GM18909 (cell line): Measurements from ENCODE around the gene CCDC40.
"Not testable (repeated sequence)": the region's sequence is repeated elsewhere in the genome, so short reads cannot be mapped to it uniquely, and the experiment has no call there.

ENCODE experiments used
- ATAC-seq: cut with Tn5 transposase; IDR thresholded peaks from one replicate; pipeline ENCODE4 v1.9.1; 2021; ENCODE audit warnings: mild to moderate bottlenecking; ENCODE audit not compliant: unreplicated experiment, poor library complexity

CCDC40 gene, protein sequence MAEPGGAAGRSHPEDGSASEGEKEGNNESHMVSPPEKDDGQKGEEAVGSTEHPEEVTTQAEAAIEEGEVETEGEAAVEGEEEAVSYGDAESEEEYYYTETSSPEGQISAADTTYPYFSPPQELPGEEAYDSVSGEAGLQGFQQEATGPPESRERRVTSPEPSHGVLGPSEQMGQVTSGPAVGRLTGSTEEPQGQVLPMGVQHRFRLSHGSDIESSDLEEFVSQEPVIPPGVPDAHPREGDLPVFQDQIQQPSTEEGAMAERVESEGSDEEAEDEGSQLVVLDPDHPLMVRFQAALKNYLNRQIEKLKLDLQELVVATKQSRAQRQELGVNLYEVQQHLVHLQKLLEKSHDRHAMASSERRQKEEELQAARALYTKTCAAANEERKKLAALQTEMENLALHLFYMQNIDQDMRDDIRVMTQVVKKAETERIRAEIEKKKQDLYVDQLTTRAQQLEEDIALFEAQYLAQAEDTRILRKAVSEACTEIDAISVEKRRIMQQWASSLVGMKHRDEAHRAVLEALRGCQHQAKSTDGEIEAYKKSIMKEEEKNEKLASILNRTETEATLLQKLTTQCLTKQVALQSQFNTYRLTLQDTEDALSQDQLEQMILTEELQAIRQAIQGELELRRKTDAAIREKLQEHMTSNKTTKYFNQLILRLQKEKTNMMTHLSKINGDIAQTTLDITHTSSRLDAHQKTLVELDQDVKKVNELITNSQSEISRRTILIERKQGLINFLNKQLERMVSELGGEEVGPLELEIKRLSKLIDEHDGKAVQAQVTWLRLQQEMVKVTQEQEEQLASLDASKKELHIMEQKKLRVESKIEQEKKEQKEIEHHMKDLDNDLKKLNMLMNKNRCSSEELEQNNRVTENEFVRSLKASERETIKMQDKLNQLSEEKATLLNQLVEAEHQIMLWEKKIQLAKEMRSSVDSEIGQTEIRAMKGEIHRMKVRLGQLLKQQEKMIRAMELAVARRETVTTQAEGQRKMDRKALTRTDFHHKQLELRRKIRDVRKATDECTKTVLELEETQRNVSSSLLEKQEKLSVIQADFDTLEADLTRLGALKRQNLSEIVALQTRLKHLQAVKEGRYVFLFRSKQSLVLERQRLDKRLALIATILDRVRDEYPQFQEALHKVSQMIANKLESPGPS

DNA sequence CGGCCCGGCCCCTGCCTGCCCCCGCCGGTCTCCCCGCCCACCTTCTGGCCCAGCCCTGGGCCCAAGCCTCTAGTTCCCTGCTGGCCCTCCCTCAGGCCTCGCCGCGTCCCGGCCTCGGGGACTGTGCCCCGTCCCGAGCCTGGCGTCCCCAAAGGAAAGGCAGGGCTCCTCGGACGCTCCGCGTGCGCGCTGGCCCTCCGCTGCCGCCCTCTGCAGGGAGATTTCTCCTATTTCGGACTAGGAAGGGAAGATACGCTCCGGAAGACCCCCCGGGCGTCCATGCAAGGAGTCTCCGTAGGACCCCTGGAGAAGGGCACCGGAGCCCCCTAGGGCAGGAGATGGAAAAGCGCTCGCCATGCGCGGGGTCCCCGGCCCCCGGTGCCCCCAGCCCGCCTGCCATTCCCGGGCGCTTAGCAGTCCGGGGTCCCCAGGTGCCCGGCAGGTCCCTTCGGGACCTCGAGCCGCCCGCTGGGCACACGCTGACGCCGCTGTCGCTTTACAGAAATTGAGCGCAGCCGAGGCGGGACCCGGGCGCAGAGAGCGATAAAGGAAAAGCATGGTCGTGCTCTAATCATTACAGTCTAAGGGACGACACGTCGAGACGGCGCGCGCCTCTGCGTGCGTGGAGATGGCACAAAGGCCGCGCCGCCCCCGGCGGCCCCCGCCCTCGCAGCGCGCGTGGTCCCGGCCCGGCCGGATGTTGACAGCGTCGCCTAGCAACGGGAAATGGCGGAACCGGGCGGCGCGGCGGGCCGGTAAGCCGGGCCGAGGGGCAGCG, at the start of gene CCDC40:
CCDC40 (plus strand) TSS at position 706 of the 778 bp plus-strand sequence; CDS start at position 727, 21 bp downstream.
- peak; percentile 47 for ATAC-seq

DNA sequence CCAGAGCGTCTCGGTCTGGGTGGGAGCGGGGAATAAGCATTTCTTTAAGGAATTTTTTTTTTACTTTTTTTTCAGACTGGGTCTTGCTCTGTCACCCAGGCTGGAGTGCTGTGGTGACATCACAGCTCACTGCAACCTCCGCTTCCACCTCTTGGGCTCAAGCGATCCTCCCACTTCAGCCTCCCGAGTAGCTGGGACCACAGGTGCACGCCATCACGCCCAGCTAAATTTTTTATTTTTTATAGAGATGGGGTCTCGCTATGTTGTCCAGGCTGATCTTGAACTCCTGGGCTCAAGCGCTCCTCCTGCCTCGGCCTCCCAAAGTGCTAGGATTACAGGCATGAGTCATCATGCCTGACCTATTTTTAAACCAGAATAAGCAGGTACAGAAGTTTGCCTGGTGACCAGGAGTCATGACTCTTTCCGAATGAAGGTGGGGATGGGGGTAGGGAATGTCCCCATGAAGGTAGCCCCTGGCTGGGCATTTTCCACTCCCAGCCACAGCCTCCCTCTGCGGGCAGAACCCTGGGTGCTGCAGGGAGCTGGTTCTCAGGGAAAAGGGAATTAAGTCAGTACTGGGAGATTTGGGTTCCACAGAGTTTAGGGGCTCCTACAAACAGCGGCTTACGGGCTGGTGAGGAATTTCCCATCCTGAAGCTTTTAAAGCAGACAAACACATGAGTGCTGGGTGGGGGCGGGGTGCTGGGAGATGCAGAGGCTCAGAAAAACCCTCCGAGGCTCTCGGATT, 49.1 kb upstream of the CCDC40 start:
- no peak for ATAC-seq

DNA sequence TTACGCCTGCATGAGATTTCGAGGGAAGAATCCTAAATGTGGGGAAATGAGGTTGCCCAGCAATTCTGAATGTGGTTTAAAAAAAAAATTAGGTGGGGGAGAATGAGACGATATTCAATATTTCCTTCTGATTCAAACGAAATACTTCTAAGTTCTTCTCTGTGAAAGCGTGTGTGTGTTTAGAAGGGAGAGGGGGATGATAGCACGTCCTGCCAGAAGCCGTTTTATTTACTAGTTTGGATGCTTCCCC, 48.6 kb upstream of the CCDC40 start:
- no peak for ATAC-seq

DNA sequence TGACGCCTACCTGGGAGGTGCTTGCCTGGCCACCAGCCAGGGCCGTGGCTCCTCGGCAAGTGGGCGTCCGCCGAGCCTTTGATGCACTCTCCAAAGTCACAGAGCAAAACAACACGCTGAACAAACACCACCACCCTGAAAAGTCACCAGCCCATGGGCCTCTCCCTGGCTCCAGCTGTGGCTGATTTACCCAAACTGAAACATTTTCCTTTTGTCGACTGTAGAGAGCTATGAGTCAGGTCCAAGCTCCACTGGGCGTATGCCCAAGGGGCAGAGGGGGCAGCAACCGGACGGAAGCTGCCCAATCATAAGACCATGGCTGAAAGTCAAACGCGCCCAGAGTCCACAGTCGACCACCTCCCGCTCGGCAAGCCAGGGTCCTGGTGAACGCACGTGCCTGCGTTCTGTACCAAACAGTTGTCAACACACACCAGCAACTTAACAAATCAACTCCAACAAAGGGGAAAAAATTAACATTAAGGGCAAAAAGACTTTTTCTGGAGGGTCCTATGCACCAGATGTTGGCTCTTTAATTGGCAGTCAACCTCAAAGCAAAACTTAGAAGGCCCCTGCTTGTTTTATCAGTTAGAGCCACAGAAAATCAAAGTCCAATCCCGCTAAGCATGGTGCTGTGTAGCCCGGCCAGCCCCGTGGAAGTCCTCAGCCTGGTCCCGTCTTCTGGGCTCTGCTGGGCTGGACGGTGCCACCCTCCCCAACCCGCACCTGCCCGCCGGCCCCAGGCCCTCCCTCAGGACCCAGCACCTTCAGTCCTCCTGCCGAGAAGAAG, 48.1 kb upstream of the CCDC40 start:
- ATAC-seq, result no peak

DNA sequence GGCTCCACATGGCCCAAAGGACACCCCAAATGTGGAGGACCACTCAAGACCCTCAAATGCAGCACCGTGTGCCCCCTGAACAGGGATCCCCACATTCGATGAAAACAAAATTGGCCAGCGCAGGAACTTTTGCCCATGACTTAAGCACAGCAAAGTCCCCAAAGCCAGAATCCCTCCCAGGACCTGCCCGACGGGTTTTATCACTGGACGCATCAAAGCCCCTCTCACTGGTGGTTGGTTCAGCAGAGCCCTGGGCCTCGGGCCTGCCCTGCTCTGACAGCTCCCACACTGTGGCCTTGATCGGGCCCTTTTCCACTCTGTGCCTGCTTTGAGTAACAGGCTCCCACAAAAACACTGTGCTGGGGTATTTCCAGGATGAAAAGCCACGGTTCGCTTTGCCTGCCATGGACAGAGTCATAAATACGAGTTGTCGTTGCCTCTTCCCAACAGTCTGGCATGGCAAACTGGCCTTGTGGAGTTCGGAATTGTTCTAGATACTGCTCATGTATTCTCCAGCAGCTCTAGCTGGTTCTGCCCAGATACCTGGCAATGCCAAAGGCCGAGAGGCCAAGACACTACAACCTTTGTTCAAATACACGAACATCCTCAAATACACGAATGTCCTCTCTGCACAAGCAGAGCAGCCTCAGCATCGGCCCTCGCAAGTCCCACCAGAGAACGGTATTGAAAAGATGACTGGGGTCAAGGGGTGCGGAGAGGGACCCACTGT, 47.2 kb upstream of the CCDC40 start:
- ATAC-seq, result no peak

DNA sequence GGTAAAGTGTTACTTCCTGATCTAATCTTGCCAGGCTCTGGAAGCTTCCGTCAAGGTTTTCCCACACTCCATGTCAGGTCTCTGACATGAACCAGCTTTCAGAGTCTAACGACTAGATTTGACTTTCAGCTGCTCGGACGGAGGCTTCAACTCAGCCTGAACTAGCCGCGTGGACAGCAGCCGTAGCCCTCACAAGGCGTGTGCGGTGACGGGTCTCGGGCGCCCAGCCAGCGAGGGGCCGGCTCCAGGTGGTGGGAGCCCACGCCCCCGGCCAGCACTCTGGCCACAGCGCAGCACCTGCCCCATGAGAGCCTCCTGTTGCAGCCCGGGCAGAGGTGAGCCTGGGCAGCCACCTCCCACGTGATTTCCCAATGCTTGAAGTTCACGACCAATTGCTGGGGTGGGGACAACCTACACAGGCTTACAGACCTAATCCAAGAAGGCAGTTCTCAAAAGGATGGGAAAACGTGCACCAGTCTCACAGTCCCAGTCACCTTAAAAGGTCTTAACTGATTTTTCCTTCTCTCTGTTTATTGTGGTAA, 46.3 kb upstream of the CCDC40 start:
- ATAC-seq, result no peak

DNA sequence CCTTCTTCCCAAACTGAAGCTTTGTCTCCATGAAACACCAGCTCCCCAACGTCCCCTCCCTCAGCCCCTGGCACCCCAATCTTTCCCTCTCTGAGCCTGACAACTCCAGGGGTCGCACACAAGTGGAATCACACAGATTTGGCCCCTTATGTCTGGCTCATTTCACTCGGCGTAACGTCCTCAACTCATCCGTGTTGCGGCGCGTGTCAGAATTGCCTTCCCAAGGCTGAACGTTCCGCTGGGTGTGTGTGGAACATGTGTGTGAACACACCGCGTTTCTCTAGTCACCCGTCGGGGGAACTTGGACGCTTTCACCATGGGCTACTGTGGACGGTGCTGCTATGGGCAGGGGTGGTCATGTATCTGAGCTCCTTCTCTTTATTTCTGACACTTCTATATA, 45.7 kb upstream of the CCDC40 start:
- ATAC-seq, result no peak

DNA sequence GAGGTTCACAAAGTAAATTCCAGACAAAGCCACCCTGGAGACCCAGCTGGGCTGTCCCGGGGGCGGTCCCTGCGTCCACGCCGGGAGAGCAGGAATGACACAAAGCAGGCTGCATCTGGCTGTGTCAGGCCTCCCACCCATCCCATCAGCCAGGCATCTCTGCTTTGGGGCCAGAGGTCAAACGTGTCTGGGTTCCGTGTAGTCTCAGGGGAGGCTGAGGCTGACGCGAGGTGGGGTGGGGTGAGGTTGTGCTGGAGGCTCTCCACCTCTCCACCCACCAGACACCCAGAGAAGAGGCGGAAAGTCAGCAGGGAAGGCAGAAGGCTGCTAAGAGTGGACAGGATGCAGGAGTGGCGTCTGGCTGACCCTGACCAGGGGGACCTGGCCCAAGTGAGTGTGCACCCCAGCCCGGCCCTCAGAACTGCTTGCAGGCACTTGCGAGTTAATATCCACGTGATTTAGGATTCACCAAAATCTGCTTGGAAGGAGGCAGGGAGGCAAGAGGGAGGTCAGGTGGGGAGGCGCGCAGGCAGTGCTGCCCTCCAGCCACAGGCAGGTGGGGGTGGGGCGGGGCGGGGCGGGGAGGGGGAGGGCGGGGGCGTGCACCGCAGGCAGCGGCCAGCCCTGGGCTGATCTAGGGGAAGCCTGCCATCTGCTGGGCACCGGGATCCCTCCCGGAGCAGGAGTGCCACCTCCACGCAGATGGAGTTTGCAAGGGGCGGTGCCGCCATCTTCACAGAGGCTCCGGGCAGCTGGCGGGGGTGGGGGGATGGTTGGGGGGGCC, 45.1 kb upstream of the CCDC40 start:
- ATAC-seq, result no peak

DNA sequence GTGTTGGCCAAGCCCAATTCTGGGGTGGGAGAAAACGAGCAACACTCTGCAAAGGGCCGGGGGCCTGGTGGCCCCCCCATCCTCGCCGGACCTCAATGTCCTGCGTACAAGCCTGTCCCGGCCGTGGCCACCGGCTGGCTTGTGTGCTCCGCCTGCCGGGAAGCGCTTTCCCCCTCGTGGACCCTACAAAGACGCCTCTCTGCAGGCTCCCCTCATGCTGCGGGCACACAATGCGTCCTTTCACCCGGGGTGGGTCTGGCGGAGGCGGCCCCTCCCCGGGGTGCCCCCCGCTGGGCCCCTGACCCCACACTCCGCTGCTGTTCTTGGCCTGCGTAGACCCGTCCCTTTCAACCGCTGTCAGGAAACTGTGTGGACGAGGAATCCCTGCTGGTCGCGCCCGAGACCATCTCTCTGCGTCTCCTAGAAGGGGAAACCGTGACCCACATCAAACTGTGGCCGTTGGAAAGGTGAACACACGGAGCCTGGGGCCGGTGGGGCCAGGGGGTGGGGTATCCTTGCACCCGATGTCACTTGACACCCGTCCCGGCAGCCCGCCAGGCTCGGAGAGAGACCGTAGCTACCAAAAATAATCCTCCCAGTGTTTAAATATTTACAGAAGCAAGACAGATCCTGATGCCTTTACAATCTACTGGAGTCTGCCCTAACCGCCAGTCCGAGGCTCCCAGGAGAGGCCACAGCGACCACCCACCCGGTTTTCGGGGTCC, 44.4 kb upstream of the CCDC40 start:
- ATAC-seq, result no peak

DNA sequence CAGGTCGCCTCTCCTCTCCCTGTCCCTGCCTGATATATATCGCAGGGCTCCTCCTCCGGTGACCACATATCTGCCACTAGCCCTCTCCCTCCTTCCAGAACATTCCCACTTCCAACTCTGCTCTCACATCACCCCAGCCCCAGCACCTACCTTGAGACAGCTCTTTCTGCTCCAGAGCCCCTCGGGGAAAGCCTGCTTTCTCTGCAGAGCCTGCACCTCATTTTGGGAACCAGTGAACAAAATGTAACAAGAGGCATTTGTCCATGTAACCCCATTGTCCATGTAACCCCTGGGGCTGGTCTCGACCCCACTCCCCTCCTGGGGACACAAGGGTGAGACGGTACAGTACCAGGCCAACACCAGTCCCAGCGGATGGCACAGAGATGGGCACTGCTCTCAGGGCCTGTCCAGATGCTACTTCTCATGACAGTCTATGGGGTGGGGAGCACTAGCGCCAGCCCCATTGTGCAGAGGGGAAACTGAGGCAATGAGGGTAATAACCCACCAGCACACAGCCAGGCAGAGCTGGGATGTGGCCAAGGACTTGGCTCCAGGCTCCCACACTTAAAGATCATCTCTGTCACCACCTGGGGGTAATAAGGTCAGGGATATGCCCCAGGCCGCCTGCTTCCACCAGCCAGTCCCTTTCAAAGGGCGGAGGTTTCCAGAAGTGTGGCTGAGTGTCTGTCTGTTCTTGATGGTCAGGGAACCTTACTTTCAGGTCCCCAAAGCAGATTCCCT, 43.6 kb upstream of the CCDC40 start:
- ATAC-seq, result no peak

DNA sequence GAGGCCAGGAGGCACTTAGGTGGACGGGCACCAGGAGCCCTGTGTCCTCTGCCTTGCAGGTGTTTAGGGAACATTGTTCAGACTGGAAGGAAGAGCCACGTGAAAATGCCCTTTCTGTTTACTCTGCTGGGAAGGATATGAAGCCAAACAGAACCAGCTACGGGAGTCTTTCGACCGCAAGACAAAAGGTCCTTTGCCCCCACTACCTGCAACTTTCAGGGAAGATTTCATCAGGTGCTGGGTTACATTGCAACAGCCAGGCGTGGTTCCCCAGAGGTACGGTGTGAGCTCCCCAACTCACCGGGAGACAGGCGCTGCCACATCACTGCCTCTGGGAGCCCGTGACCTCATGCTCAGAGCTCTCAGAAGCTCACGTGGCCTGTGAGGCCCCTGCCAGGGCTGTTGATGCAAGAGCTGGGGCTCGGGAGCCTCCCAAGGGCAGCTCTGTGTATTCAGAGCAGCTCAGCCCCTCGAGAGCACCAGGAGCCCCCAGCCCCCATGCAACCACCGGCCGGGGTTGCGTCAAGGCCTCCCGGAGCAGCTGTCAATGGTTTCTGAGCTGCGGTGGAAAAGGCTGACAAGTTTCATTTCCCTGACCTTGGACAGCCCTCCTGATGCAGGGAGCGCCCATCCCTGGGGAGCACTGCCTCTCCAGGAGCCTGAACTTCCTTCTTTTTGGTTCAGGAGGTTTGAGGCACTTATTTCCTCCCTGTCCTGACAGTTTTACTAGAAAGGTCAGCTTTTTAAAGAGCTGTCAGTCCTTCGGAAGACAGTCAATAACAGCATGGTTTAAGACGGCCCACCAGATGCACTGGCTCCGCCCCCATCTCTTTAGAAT, 42.8 kb upstream of the CCDC40 start:
- ATAC-seq, result no peak

DNA sequence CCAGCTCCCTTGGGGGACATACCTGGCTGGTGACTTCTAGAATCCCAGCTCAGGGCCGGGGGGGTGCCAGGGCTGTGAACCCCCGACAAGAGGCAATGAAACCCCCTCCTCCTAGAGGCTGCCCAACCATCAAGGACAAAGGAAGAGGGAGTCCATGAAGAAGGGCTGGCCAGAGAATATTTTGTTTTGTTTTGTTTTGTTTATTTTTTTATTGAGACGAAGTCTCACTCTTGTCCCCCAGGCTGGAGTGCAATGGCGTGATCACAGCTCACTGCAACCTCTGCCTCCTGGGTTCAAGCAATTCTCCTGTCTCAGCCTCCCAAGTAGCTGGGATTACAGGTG, 42.2 kb upstream of the CCDC40 start:
- not testable (repeated sequence) for ATAC-seq

DNA sequence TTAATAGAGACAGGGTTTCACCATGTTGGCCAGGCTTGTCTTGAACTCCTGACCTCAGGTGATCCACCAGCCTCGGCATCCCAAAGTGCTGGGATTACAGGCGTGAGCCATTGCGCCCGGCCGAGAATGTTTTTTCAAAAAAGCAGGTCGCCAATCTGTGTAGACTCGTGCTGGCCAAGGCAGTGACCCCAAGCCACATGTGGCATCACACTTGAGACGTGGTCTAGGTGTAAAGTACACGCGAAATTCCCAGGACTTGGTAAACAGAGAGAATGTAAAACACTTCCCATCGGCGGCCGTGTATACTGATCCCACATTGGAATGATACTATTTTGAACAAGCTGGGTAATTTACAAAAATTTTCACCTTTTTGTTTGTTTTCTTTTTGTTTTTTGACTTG, 41.8 kb upstream of the CCDC40 start:
- ATAC-seq, result no peak

DNA sequence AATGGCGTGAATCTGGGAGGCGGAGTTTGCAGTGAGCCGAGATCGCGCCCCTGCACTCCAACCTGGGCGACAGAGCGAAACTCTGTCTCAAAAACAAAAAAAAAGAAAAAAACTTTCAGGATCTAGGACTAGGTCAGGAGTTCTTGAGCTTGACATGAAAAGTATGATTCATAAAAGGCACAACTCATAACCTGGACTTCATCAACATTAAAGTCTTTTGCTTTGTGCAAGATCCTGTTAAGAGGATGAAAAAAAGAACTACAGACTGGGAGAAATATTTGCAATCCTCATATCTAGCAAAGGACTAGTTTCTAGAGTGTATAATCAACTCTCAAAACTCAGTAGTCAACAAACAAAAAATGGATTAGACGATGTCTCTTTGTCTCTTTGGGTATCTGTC, 40.7 kb upstream of the CCDC40 start:
- ATAC-seq, result no peak

DNA sequence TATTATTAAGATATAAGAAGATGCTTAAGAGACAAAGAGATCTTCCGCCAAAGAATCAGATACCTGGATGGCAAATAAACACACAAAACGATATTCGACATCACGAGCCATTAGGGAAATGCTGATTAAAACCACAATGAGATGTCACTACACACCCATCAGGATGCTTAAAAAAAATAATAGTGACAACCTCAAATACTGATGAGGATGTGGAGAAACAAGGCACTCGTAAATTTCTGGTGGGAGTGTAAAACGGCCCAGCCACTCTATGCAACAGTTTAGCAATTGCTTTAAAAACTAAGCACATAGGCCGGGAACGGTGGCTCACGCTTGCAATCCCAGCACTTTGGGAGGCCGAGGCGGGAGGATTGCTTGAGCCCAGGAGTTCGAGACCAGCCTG, 40.2 kb upstream of the CCDC40 start:
- ATAC-seq, result no peak
